OCI-LY3 (cell line): ENCODE measurements around the gene DNAJC5.
"Not testable (repeated sequence)": the region's sequence is repeated elsewhere in the genome, so short reads cannot be mapped to it uniquely, and the experiment has no call there.

Source experiments
- H2AFZ ChIP-seq: fragments of 200-600, 300-600 bp; shearing (Covaris generic); 2 replicates; pipeline ENCODE4 v1.6.0; 2014; ENCODE audit warnings: antibody characterized with exemption, low read depth, low read length
- H3K27ac ChIP-seq: fragments of 200-600, 300-600 bp; sonication (generic); 2 replicates; pipeline ENCODE4 v1.5.1; 2014; ENCODE audit warnings: mild to moderate bottlenecking, low read length, moderate library complexity, mixed read lengths
- H3K27me3 ChIP-seq: fragments of 200-600, 300-600 bp; sonication (generic); 2 replicates; pipeline ENCODE4 v1.6.1; 2014; ENCODE audit warnings: low read depth, low read length, mixed read lengths
- H3K36me3 ChIP-seq: fragments of 200-600, 300-600 bp; sonication (generic); replicated peaks from 2 replicates; pipeline ENCODE3; 2014; ENCODE audit warnings: low read depth, low read length, mixed read lengths
- H3K4me1 ChIP-seq: fragments of 300-600, 200-600 bp; sonication (generic); 2 replicates; pipeline ENCODE4 v1.6.1; 2014; ENCODE audit warnings: low read length, mixed read lengths
- H3K4me2 ChIP-seq: fragments of 200-600, 300-600 bp; sonication (generic); 2 replicates; pipeline ENCODE4 v1.6.1; 2014; ENCODE audit warnings: low read length, mixed read lengths
- H3K4me3 ChIP-seq: fragments of 300-600, 200-600 bp; sonication (generic); 2 replicates; pipeline ENCODE4 v1.5.1; 2014; ENCODE audit warnings: antibody characterized with exemption, mild to moderate bottlenecking, low read length, moderate library complexity
- H3K79me2 ChIP-seq: fragments of 300-600, 200-600 bp; shearing (Covaris generic); 2 replicates; pipeline ENCODE4 v1.6.1; 2014; ENCODE audit warnings: mild to moderate bottlenecking, low read length, mixed read lengths
- H3K9ac ChIP-seq: fragments of 300-600, 200-600 bp; shearing (Covaris generic); 2 replicates; pipeline ENCODE4 v1.6.0; 2014; ENCODE audit warnings: mild to moderate bottlenecking, low read length, moderate library complexity
- H3K9me3 ChIP-seq: fragments of 200-600, 300-600 bp; shearing (Covaris generic); 2 replicates; pipeline ENCODE4 v1.6.1; 2014; ENCODE audit warnings: low read length, mixed read lengths; ENCODE audit not compliant: insufficient read depth
- H4K20me1 ChIP-seq: fragments of 200-600, 300-600 bp; sonication (generic); 2 replicates; pipeline ENCODE4 v1.6.1; 2016; ENCODE audit warnings: low read length, mixed read lengths; ENCODE audit not compliant: insufficient read depth
- EZH2phosphoT487 ChIP-seq: fragments of 200-600 bp; shearing (Covaris generic); IDR thresholded peaks from 2 replicates; pipeline ENCODE4 v1.6.1; 2018; ENCODE audit warnings: antibody characterized with exemption, mixed run types, low read depth
- TF ChIP-seq, protein P1 (sequence below): fragments of 200-600, 300-600 bp; sonication (generic); IDR thresholded peaks from 2 replicates; pipeline ENCODE4 v1.5.1; 2014; ENCODE audit warnings: antibody characterized with exemption, low read length, low read depth

Gene DNAJC5

DNA sequence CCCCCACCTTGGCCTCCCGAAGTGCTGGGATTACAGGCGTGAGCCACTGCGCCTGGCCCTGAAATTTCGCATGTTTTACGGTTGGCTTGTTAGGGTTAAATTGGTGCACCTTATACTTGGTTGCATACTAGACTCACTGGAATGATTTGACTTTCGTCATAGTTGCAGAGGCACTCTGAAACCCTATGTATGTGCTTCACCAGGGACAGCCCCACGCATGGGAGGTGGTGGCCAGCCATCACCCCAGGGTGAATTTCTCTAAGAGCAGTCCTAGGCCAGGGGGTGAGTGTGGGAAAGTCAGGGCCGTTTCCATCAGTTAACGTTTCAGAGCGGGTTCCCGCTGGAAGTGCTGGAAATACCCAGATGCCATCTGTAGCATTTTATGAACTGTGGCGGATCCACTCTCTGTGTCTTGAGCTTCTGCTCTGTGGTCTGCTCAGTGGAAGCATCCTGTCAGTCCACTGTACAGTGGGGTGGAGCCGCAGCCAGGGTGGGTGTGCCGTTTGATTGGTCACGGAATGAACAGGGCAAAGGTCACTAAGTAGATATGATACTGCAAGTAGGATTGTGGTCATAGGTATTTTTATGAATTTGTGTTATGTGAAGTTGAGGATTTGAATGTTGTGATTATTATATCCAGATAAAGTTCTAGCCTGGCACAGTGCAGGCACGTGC lies 13.2 kb downstream of the DNAJC5 start:
- no peaks in the 10 kb centered on the region for H3K4me1 ChIP-seq
- peaks cover 70% of the 10 kb centered on the region for H4K20me1 ChIP-seq
- H3K36me3 ChIP-seq = no peaks in the 10 kb centered on the region
- no peak for TF ChIP-seq EZH2phosphoT487
- TF ChIP-seq, protein P1, sequence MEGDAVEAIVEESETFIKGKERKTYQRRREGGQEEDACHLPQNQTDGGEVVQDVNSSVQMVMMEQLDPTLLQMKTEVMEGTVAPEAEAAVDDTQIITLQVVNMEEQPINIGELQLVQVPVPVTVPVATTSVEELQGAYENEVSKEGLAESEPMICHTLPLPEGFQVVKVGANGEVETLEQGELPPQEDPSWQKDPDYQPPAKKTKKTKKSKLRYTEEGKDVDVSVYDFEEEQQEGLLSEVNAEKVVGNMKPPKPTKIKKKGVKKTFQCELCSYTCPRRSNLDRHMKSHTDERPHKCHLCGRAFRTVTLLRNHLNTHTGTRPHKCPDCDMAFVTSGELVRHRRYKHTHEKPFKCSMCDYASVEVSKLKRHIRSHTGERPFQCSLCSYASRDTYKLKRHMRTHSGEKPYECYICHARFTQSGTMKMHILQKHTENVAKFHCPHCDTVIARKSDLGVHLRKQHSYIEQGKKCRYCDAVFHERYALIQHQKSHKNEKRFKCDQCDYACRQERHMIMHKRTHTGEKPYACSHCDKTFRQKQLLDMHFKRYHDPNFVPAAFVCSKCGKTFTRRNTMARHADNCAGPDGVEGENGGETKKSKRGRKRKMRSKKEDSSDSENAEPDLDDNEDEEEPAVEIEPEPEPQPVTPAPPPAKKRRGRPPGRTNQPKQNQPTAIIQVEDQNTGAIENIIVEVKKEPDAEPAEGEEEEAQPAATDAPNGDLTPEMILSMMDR = no peak
- H3K9me3 ChIP-seq = no peaks in the 10 kb centered on the region
- H3K4me3 ChIP-seq = no peak overlapping the region
- H3K9ac ChIP-seq = no peak overlapping the region
- no peaks in the 10 kb centered on the region for H3K27me3 ChIP-seq
- no peak overlapping the region for H3K4me2 ChIP-seq
- H3K27ac ChIP-seq = no peak overlapping the region
- H3K79me2 ChIP-seq = peaks cover 98% of the 10 kb centered on the region
- H2AFZ ChIP-seq = no peak overlapping the region

DNA sequence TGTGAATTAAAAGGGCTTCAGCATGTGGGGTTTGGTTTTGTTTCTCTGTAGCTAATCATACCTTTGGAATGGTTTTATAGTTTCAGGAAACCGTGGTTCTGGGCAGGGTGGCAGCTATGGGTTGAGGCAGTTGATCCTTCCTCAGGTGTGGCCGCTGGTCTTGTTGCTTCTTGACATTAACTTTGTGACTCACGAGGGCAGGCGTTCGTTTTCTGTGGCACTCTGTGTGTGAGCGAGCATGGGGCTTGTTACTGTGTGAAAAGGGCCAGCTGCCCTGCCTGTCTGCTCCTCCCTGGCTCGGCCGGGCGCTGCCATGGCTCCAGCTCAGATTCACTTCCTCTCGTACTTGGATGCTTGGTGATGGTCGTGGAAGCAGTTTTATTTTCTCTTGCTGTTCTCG lies 16.2 kb downstream of the DNAJC5 start:
- Histone ChIP-seq H4K20me1 (peaks cover 66% of the 10 kb centered on the region), H3K9me3 (no peaks in the 10 kb centered on the region), H3K4me3 (no peak overlapping the region), H3K27me3 (no peaks in the 10 kb centered on the region), H2AFZ (no peak overlapping the region), H3K4me2 (no peak overlapping the region), H3K79me2 (peaks cover 99% of the 10 kb centered on the region), H3K27ac (no peak overlapping the region), H3K4me1 (no peaks in the 10 kb centered on the region), H3K9ac (no peak overlapping the region), H3K36me3 (no peaks in the 10 kb centered on the region)
- TF ChIP-seq, protein P1 = no peak
- TF ChIP-seq EZH2phosphoT487 = no peak

DNA sequence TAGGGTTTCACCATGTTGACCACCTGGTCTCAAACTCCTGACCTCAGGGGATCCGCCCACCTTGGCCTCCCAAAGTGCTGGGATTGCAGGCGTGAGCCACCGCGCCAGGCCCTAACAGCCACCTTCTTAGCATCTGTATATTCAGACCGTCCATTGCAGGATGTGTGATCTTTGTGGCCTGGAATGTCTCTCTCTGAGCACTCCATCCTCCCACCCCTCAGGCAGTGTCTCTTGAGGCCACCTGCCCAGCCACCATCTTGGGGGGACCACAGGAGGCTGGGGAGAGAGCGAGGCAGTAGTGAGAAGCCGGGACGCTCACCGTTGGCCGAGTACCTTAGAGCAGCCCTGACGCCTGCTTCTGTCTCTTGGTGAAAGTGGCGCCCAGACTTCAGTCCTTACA lies 18.8 kb downstream of the DNAJC5 start:
- Histone ChIP-seq H2AFZ (no peak overlapping the region), H3K36me3 (peaks cover 5% of the 10 kb centered on the region), H4K20me1 (peaks cover 52% of the 10 kb centered on the region), H3K9me3 (no peaks in the 10 kb centered on the region), H3K4me1 (no peaks in the 10 kb centered on the region), H3K27me3 (no peaks in the 10 kb centered on the region), H3K79me2 (peaks cover 93% of the 10 kb centered on the region), H3K9ac (no peak overlapping the region), H3K27ac (no peak overlapping the region), H3K4me3 (no peak overlapping the region), H3K4me2 (no peak overlapping the region)
- no peak for TF ChIP-seq EZH2phosphoT487
- TF ChIP-seq, protein P1 = no peak

DNA sequence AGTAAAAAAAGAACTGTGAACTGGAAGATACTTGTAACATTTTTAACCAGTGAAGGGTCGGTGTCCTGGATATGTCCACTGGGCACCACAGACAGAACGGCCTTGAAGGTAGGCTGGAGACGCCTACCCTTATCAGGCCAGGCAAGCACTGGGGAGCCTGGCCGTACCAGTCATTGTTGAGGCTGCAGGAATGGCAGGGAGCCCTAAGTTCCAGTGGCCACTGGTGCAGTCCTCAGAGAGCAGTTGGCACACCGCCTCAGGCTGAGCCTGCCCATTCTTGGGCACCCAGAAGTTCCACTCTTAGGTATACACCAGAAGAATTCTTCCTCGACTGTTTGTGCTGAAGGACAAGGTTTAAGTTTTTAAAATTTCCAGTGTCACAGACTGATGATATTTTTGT lies 20.5 kb downstream of the DNAJC5 start:
- Histone ChIP-seq H3K4me2 (no peak overlapping the region), H3K4me1 (no peaks in the 10 kb centered on the region), H3K36me3 (peaks cover 8% of the 10 kb centered on the region), H2AFZ (no peak overlapping the region), H3K79me2 (peaks cover 85% of the 10 kb centered on the region), H3K27ac (no peak overlapping the region), H3K9ac (no peak overlapping the region), H3K9me3 (no peaks in the 10 kb centered on the region), H4K20me1 (peaks cover 39% of the 10 kb centered on the region), H3K27me3 (no peaks in the 10 kb centered on the region), H3K4me3 (no peak overlapping the region)
- TF ChIP-seq EZH2phosphoT487 = no peak
- TF ChIP-seq, protein P1 = no peak

DNA sequence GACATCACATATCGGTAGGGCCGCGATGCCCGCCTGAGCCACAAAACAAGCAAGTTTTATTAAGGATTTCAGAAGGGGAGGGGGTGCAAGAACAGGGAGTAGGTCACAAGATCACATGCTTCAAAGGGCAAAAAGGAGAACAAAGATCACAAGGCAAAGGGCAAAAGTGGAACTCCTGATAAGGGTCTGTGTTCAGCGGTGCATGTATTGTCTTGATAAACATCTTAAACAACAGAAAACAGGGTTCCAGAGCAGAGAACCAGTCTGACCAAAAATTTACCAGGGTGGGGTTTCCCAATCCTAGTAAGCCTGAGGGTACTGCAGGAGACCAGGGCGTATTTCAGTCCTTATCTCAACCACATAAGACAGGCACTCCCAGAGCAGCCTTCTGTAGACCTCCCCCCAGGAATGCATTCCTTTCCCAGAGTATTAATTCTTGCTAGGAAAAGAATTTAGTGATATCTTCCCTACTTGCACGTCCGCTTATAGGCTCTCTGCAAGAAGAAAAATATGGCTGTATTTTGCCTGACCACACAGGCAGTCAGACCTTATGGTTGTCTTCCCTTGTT lies 21.5 kb downstream of the DNAJC5 start:
- not testable (repeated sequence) for H2AFZ ChIP-seq, H3K4me2 ChIP-seq, H3K9ac ChIP-seq, H3K4me3 ChIP-seq, H3K9me3 ChIP-seq, H3K27ac ChIP-seq, H3K27me3 ChIP-seq, H3K36me3 ChIP-seq, H3K4me1 ChIP-seq
- H4K20me1 ChIP-seq = peaks cover 32% of the 10 kb centered on the region
- H3K79me2 ChIP-seq = peaks cover 76% of the 10 kb centered on the region
